Trophoblast cell (in vitro differentiated cells and primary cell): Measurements from ENCODE around the gene ENO3.

Source experiments
- DNase-seq, 2 donors: peaks; one replicate each; pipeline ENCODE4 v3.0.0-alpha.2; 2016
- H2AFZ ChIP-seq: 2 replicates; pipeline ENCODE4 v1.6.1; 2013; ENCODE audit warnings: low read length, moderate library complexity, mild to moderate bottlenecking; ENCODE audit not compliant: insufficient read depth, poor library complexity
- H2AK5ac ChIP-seq: 2 replicates; pipeline ENCODE4 v1.6.1; 2013; ENCODE audit warnings: mild to moderate bottlenecking, low read length
- H2BK120ac ChIP-seq: 2 replicates; pipeline ENCODE4 v1.6.1; 2013; ENCODE audit warnings: low read length, mild to moderate bottlenecking, moderate library complexity; ENCODE audit not compliant: insufficient read depth, poor library complexity
- H2BK12ac ChIP-seq: 2 replicates; pipeline ENCODE4 v1.6.1; 2013; ENCODE audit warnings: mild to moderate bottlenecking, low read length, moderate library complexity
- H2BK5ac ChIP-seq: 2 replicates; pipeline ENCODE4 v1.6.1; 2013; ENCODE audit warnings: low read length, low read depth, moderate library complexity, mild to moderate bottlenecking; ENCODE audit not compliant: poor library complexity
- H3K14ac ChIP-seq: 2 replicates; pipeline ENCODE4 v1.6.1; 2013; ENCODE audit warnings: mild to moderate bottlenecking, low read length
- H3K18ac ChIP-seq: 2 replicates; pipeline ENCODE4 v1.6.1; 2013; ENCODE audit warnings: mild to moderate bottlenecking, low read length
- H3K23ac ChIP-seq: 2 replicates; pipeline ENCODE4 v1.6.1; 2013; ENCODE audit warnings: low read length
- H3K27ac ChIP-seq: 2 replicates; pipeline ENCODE4 v1.5.1; 2013; ENCODE audit warnings: low read depth, mild to moderate bottlenecking, inconsistent platforms, low read length, moderate library complexity
- H3K27me3 ChIP-seq: 2 replicates; pipeline ENCODE4 v1.6.1; 2013; ENCODE audit warnings: inconsistent platforms, mild to moderate bottlenecking, low read length, moderate library complexity; ENCODE audit not compliant: insufficient read depth
- H3K36me3 ChIP-seq, 2 experiments: 1 replicate in 1 of 2; 2 replicates in 1 of 2; pipeline ENCODE4 v1.6.1; 2013; ENCODE audit warnings: low read length in 2 of 2, mild to moderate bottlenecking in 2 of 2, moderate library complexity in 1 of 2; ENCODE audit not compliant: insufficient read depth in 2 of 2, control insufficient read depth in 1 of 2
- H3K4ac ChIP-seq: 2 replicates; pipeline ENCODE4 v1.6.1; 2013; ENCODE audit warnings: low read depth, mild to moderate bottlenecking, low read length, moderate library complexity
- H3K4me1 ChIP-seq, 2 experiments: 1 replicate in 1 of 2; 2 replicates in 1 of 2; pipeline ENCODE4 v1.6.1; 2013; ENCODE audit warnings: low read length in 2 of 2, mild to moderate bottlenecking in 2 of 2, moderate library complexity in 1 of 2; ENCODE audit not compliant: insufficient read depth in 2 of 2, control insufficient read depth in 1 of 2
- H3K4me2 ChIP-seq: 2 replicates; pipeline ENCODE4 v1.6.1; 2013; ENCODE audit warnings: inconsistent platforms, mild to moderate bottlenecking, low read length, moderate library complexity
- H3K4me3 ChIP-seq: 2 replicates; pipeline ENCODE4 v1.5.1; 2013; ENCODE audit warnings: mild to moderate bottlenecking, low read depth, low read length, inconsistent platforms
- H3K79me1 ChIP-seq: one replicate; pipeline ENCODE4 v1.6.1; 2013; ENCODE audit warnings: low read length
- H3K79me2 ChIP-seq: 2 replicates; pipeline ENCODE4 v1.6.1; 2013; ENCODE audit warnings: low read length, mild to moderate bottlenecking; ENCODE audit not compliant: control insufficient read depth, insufficient read depth, poor library complexity
- H3K9ac ChIP-seq: 2 replicates; pipeline ENCODE4 v1.6.1; 2013; ENCODE audit warnings: mild to moderate bottlenecking, low read length
- H3K9me3 ChIP-seq: 2 replicates; pipeline ENCODE4 v1.6.1; 2013; ENCODE audit warnings: low read depth, mild to moderate bottlenecking, control low read depth, inconsistent platforms, low read length; ENCODE audit not compliant: insufficient read depth
- H4K12ac ChIP-seq: 2 replicates; pipeline ENCODE4 v1.6.1; 2013; ENCODE audit warnings: low read depth, mild to moderate bottlenecking, low read length, moderate library complexity
- H4K8ac ChIP-seq: 2 replicates; pipeline ENCODE4 v1.6.1; 2013; ENCODE audit warnings: low read depth, mild to moderate bottlenecking, low read length, moderate library complexity
- H4K91ac ChIP-seq: one replicate; pipeline ENCODE4 v1.6.1; 2013; ENCODE audit warnings: low read depth, mild to moderate bottlenecking, low read length, moderate library complexity
- WGBS: extraction: QIAGEN DNeasy Blood & Tissue Kit; methylation state at CpG from one replicate; pipeline ENCODE4 v1.1.7; 2013; ENCODE audit warnings: missing lambda C conversion rate; ENCODE audit not compliant: insufficient read length, insufficient coverage; ENCODE audit errors: extremely low coverage; 5-methylcytosine and 5-hydroxymethylcytosine counted together

ENO3 gene

GRCh38 chr17:4933646-4934045 lies 17.3 kb upstream of the ENO3 start:
- no peak overlapping the region for H2BK5ac ChIP-seq
- H2BK120ac ChIP-seq = no peak overlapping the region
- H3K4me2 ChIP-seq = no peak overlapping the region
- no peaks in the 10 kb centered on the region for H3K27me3 ChIP-seq
- H3K4me3 ChIP-seq = no peak overlapping the region
- no peak overlapping the region for H3K18ac ChIP-seq
- no peak for DNase-seq
- H2AFZ ChIP-seq = no peak overlapping the region
- no peak overlapping the region for H2AK5ac ChIP-seq
- H4K12ac ChIP-seq = no peak overlapping the region
- H3K79me2 ChIP-seq = peaks cover 1% of the 10 kb centered on the region
- no peak overlapping the region for H4K91ac ChIP-seq
- peaks cover 23 to 27% of the 10 kb centered on the region in 2 experiments for H3K36me3 ChIP-seq
- H3K27ac ChIP-seq = no peak overlapping the region
- 100% methylated on average over 1 of the region's 16 CpGs for WGBS
- H3K4me1 ChIP-seq = peaks cover under 1 to 2% of the 10 kb centered on the region in 2 experiments
- H3K23ac ChIP-seq = no peak overlapping the region
- no peak overlapping the region for H4K8ac ChIP-seq
- H3K79me1 ChIP-seq = peaks cover 2% of the 10 kb centered on the region
- H3K9me3 ChIP-seq = peaks cover 2% of the 10 kb centered on the region
- no peak overlapping the region for H3K9ac ChIP-seq
- H2BK12ac ChIP-seq = no peak overlapping the region
- H3K14ac ChIP-seq = no peak overlapping the region
- H3K4ac ChIP-seq = no peak overlapping the region

DNA sequence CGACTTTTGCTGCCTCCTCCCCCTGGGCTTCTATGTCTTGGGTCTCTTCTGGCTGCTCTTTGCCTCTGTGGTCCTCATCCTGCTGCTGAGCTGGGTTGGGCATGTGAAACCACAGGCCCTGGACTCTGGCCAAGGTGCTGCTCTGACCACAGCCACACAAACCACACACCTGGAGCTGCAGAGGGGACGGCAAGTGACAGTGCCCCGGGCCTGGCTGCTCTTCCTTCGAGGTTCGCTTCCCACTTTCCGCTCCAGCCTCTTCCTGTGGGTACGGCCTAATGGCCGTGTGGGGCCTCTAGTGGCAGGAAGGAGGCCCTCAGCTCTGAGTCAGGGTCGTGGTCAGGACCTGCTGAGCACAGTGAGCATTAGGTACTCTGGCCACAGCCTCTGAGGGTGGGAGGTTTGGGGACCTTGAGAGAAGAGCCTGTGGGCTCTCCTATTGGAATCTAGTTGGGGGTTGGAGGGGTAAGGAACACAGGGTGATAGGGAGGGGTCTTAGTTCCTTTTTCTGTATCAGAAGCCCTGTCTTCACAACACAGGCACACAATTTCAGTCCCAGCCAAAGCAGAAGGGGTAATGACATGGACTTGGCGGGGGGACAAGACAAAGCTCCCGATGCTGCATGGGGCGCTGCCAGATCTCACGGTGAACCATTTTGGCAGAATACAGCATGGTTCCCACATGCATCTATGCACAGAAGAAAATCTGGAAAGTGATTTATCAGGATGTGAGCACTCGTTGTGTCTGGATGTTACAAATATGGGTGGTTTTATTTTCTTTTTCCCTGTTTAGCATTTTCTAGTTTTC lies 16.5 kb upstream of the ENO3 start:
- no peaks in the 10 kb centered on the region for H3K27me3 ChIP-seq
- peak overlapping the region; percentile 15 for H2AK5ac ChIP-seq
- H3K4me1 ChIP-seq = peaks cover 8% of the 10 kb centered on the region in 2 experiments
- H2AFZ ChIP-seq = no peak overlapping the region
- no peak overlapping the region for H2BK5ac ChIP-seq
- peak overlapping the region; percentile 20 for H2BK12ac ChIP-seq
- H3K36me3 ChIP-seq = peaks cover 24 to 29% of the 10 kb centered on the region in 2 experiments
- no peak overlapping the region for H3K14ac ChIP-seq
- no CpG with 5 or more reads among the region's 14 CpGs for WGBS
- no peak overlapping the region for H3K27ac ChIP-seq
- no peak overlapping the region for H3K4me3 ChIP-seq
- H3K79me1 ChIP-seq = peaks cover 3% of the 10 kb centered on the region
- no peak overlapping the region for H2BK120ac ChIP-seq
- no peaks in the 10 kb centered on the region for H3K9me3 ChIP-seq
- no peak overlapping the region for H3K9ac ChIP-seq
- peak overlapping the region; percentile 8 for H4K91ac ChIP-seq
- H3K23ac ChIP-seq = no peak overlapping the region
- H3K4ac ChIP-seq = no peak overlapping the region
- H3K79me2 ChIP-seq = peaks cover 8% of the 10 kb centered on the region
- peak overlapping the region; percentile 32 for H4K12ac ChIP-seq
- peak in 1 of 2 donors; percentile 50 for DNase-seq
- H3K4me2 ChIP-seq = no peak overlapping the region
- peak overlapping the region; percentile 47 for H3K18ac ChIP-seq
- H4K8ac ChIP-seq = peak overlapping the region; percentile 67

DNA sequence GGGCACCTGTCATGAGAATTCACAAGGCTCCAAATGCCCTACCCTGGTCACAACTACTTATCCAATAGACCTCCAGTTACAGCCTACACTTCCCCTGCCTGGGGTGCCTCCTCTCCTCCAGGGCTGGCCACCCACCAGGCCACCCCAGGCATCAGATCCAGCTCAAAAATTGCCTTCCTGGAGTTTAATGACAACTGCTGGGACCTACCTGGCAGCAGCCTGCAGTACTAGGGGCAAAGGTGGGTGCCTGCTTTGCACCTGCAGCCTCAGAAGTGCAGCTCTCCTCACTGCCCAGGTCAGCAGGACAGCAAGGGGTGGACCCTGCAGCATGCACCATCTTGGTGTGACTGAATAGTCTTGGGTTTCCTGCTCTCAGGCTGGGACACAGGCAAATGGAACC lies 15.3 kb upstream of the ENO3 start:
- Histone ChIP-seq H4K12ac (no peak overlapping the region), H3K4ac (no peak overlapping the region), H3K18ac (no peak overlapping the region), H2AFZ (no peak overlapping the region), H3K79me1 (peaks cover 12% of the 10 kb centered on the region), H3K79me2 (peaks cover 14% of the 10 kb centered on the region), H3K4me3 (no peak overlapping the region), H4K91ac (no peak overlapping the region), H2BK5ac (no peak overlapping the region), H3K4me2 (no peak overlapping the region), H3K36me3 (peaks cover 24 to 29% of the 10 kb centered on the region in 2 experiments), H2BK12ac (no peak overlapping the region), H3K9me3 (no peaks in the 10 kb centered on the region), H3K23ac (no peak overlapping the region), H4K8ac (no peak overlapping the region), H2BK120ac (no peak overlapping the region), H3K27ac (no peak overlapping the region), H3K14ac (no peak overlapping the region), H3K4me1 (peaks cover 8% of the 10 kb centered on the region in 2 experiments), H3K9ac (no peak overlapping the region), H2AK5ac (no peak overlapping the region), H3K27me3 (no peaks in the 10 kb centered on the region)
- DNase-seq = no peak

DNA sequence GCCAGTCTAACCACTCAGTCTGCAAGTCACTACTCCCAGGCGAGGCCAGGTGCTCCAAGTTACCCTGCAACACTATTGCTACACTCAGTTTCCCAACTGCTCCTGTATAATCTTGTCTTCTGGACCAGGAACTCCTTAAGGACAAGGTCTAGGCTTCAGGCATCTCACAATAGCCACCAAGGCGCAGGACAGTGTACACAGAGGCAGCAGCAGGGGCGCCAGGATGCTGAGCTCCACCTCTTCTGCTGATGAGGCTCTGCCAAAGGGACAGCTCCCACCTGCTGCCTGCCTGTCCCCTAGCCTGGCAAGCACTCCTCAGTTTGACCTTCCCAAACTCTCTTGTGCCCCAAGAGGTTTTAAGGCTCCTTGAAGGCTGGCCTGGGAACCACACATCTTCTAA lies 14.5 kb upstream of the ENO3 start:
- Histone ChIP-seq H4K12ac (no peak overlapping the region), H3K4me3 (no peak overlapping the region), H3K4me2 (no peak overlapping the region), H2BK120ac (no peak overlapping the region), H2AK5ac (no peak overlapping the region), H3K27ac (no peak overlapping the region), H2BK12ac (no peak overlapping the region), H3K36me3 (peaks cover 24 to 26% of the 10 kb centered on the region in 2 experiments), H2AFZ (no peak overlapping the region), H4K91ac (no peak overlapping the region), H3K18ac (no peak overlapping the region), H3K4ac (no peak overlapping the region), H3K79me1 (peaks cover 15% of the 10 kb centered on the region), H3K9me3 (no peaks in the 10 kb centered on the region), H4K8ac (no peak overlapping the region), H3K23ac (no peak overlapping the region), H3K4me1 (peaks cover 8 to 10% of the 10 kb centered on the region in 2 experiments), H3K9ac (no peak overlapping the region), H3K27me3 (no peaks in the 10 kb centered on the region), H2BK5ac (no peak overlapping the region), H3K79me2 (peaks cover 18% of the 10 kb centered on the region), H3K14ac (no peak overlapping the region)
- no peak for DNase-seq
- WGBS = no CpG with 5 or more reads among the region's 3 CpGs
